ENCODE results near the gene FAM50A.

- no peak for TF ChIP-seq FEZF1 (tag by site-specific recombination; IDR thresholded peaks at IDR 0.05)
- no peak for TF ChIP-seq ZNF184 (tag by site-specific recombination; IDR thresholded peaks at IDR 0.05)
- no peak for TF ChIP-seq CTCF (tag by site-specific recombination; IDR thresholded peaks at IDR 0.05)
- no peak for TF ChIP-seq PBX3 (CRISPR knock-in tag; IDR thresholded peaks at IDR 0.05)
- TF ChIP-seq ZNF629 (tag by site-specific recombination; IDR thresholded peaks at IDR 0.05): no peak
- no peak for TF ChIP-seq KLF7 (tag by site-specific recombination; IDR thresholded peaks at IDR 0.05; ENCODE audit: borderline replicate concordance)
- TF ChIP-seq EGR2 (tag by site-specific recombination; IDR thresholded peaks at IDR 0.05; ENCODE audit: low read depth): no peak
- TF ChIP-seq, protein P1, sequence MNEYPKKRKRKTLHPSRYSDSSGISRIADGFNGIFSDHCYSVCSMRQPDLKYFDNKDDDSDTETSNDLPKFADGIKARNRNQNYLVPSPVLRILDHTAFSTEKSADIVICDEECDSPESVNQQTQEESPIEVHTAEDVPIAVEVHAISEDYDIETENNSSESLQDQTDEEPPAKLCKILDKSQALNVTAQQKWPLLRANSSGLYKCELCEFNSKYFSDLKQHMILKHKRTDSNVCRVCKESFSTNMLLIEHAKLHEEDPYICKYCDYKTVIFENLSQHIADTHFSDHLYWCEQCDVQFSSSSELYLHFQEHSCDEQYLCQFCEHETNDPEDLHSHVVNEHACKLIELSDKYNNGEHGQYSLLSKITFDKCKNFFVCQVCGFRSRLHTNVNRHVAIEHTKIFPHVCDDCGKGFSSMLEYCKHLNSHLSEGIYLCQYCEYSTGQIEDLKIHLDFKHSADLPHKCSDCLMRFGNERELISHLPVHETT (tag by site-specific recombination; IDR thresholded peaks at IDR 0.05): no peak
- TF ChIP-seq ZNF211 (tag by site-specific recombination; IDR thresholded peaks at IDR 0.05; ENCODE audit: low read depth): no peak
- TF ChIP-seq REST (tag by site-specific recombination; IDR thresholded peaks at IDR 0.05): no peak
- no peak for TF ChIP-seq GFI1B (tag by site-specific recombination; IDR thresholded peaks at IDR 0.05)
- TF ChIP-seq ZNF24 (tag by site-specific recombination; IDR thresholded peaks at IDR 0.05): no peak
- no peak for TF ChIP-seq ZNF561 (tag by site-specific recombination; IDR thresholded peaks at IDR 0.05; ENCODE audit: borderline replicate concordance)
Measured at GRCh38 chrX:154470434-154470833, 26.5 kb downstream of the FAM50A start.
